Stimulated activated CD8-positive, alpha-beta memory T cell treated with anti-CD3 and anti-CD28 coated beads, Interleukin-12 subunit alpha, Interleukin-12 subunit beta, amount 100 ng/mL, for 24 hours (primary cell): ENCODE measurements around the gene CDC42BPG.

ENCODE experiments used
- DNase-seq: peaks from one replicate; pipeline ENCODE4 v3.0.0-alpha.2; 2020; ENCODE audit errors: extremely low read depth

Gene CDC42BPG

DNA sequence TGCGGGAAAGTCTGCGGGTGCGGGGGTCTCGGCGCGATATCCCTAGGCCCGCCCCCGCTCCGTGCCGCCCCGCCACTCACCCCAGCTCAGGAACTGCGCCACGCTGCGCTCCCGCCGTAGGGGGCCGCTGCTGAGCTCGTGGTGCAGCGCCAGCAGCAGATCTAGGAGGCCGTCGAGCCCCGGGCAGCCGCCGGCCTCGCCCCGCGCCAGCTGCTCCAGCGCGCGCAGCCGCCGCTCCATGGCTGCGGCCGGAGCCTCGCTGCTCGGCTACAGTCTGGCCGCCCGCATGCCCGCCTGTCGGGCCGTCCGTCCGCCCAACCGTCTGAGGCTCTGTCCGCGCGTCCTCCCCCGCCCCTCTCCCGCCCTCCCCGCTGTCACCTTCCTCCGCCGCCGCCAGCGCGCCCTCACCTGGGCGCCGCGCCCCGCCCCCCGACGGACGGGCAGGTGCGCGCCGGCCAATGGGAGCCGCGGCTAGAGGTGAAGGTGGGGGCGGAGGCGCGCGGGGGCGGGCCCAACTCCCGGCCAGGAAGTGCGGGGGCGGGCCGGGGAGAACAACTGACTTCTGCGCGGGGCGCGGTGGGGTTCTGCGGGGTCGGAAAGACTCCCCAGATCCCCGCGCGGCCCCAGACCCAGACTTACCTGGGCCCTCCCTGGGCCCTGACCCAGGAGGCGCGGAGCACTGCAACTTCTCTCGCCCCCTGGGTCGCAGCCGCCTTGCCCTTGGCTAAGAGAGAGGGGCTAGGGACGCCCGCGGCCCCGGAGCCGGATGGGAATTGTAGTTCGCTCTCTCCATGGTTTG, at the start of gene CDC42BPG:
CDC42BPG (minus strand) TSS at position 324 of the 799 bp plus-strand sequence; CDS start at position 240, 84 bp downstream.
- DNase-seq = no peak

DNA sequence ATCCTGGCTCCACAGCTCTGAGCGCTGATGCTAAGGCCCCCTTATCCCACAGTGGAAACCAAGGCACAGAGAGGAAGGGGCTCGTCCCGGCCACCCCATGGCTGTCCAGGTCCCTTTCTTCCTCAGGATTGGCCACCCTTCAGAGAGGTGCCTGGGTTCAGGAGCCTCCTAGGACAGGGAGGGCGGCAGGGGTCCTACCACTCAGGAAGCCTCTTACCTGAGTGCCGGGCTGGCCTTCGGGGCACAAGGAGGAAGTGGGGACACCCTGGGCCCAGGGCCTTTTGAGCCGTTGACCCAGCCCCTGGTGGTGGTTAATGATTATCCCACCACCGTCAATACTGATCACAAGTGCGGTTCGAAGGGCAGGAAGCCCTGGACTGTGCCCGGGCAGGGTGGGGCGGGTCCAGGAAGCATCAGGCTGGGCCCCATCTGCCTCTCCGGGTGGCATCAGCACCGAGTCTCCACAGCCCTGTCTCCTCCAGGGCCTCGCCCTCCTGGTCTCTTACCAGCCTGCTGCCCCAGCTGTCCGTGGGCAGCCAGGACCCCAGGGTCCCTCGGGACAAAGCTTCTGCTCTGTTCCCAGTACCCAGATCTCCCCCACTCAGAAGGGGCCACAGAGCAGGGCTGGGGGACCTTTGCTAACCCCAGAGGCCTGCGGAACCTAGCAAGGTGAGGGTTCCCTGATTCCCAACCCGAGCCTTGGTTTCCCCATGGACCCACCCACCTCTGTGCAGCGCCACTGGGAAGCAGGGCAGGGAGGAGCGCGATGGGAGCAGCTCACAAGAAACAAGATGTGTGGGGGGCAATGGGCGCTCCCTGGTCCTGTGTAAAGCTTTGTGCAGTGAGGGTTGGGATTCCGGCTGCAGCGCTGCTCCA, 49.0 kb upstream of the CDC42BPG start:
- DNase-seq = no peak

GRCh38 chr11:64892838-64893193, 48.4 kb upstream of the CDC42BPG start:
- DNase-seq = no peak

GRCh38 chr11:64892411-64892831, 48.0 kb upstream of the CDC42BPG start:
- no peak for DNase-seq

GRCh38 chr11:64891880-64892279, 47.4 kb upstream of the CDC42BPG start:
- no peak for DNase-seq

- DNase-seq = no peak
Observed at GRCh38 chr11:64891215-64891848, 46.9 kb upstream of the CDC42BPG start.

DNA sequence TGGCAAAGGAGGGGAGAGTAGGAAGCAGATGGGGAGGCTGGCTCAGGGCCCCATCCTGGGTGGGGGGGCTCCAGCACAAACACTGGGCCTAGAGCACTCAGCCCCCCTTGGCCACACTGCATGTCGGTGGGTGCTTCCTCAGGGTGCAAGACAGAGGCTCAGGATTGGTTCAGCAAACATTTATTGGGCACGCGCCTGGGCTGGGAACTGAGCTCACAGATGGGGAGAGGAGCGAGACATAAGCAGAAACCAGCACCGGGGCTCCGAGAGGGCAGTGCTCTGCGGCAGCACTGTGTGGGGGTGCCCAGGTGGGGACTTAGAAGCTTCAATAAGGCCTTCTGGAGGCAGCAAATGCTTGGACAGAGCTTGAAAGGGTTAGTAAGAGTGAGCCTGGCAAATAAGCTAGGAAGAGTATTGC, 46.1 kb upstream of the CDC42BPG start:
- DNase-seq = no peak

- no peak for DNase-seq
Observed at GRCh38 chr11:64888729-64889511, 44.5 kb upstream of the CDC42BPG start.

- no peak for DNase-seq
Observed at GRCh38 chr11:64888406-64888728, 43.9 kb upstream of the CDC42BPG start.

GRCh38 chr11:64887757-64888405, 43.4 kb upstream of the CDC42BPG start:
- DNase-seq = peak; percentile 57

DNA sequence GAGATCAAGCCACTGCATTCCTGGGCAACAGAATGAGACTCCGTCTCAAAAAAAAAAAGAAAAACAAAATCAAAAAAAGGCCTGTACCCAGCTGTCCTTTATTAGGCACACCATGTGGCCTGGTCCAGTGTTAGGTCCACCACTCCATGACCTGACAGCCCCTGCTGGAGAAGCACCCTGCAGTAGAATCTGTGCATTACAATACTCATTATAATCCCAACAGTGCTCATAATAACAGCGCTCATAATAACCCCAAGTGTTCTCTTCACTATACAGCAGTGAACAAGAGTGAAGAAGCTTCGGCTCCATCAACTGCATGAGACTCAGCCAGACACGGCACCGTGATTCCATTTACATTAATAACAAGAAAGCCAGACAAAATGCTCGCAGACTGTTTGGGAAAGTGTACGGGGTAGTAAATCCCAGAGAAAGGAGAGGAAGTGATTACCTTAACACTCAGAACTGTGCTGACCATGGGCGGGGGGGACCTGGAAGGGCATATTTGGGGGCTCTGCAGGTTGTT, 42.8 kb upstream of the CDC42BPG start:
- no peak for DNase-seq

DNA sequence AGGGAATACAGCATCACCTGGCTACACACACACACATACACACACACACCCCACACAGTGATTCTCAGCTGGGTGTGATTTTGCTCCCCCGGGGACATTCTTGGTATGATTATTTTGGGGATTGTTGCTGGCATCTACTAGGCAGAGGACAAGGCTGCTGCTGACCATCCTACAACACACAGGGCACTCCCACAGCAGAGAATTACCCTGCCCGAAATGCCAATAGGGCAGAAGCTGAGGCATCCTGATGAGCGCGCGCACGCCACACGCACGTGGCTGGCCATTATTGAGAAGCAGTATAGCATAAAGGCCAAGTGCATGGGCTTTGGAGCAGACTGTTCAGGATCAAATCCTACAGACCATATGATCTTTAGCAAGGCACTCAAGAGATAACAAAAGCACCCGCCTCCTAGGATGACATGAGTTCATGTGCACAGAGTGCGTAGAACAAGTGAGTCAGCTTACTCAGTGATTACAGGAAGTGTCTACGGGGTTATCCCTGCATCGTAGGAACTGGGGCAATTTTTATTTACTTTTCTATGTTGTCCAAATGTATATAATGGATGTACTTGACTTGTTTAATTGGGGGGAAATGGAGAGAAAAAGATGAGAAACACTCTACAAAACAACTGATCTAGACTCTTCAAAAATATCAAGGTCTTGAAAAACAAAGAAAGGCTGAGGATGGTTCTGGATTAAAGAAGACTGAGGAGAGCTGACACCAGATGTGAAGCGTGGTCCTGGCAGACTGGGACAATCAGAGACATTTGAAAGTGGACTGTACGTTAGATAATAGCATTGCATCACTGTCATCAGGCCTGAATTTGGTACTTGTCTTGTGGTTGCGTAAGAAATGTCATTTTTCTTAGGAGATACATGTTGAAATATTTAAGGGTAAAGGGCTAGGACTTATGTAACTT, 41.2 kb upstream of the CDC42BPG start:
- no peak for DNase-seq

DNA sequence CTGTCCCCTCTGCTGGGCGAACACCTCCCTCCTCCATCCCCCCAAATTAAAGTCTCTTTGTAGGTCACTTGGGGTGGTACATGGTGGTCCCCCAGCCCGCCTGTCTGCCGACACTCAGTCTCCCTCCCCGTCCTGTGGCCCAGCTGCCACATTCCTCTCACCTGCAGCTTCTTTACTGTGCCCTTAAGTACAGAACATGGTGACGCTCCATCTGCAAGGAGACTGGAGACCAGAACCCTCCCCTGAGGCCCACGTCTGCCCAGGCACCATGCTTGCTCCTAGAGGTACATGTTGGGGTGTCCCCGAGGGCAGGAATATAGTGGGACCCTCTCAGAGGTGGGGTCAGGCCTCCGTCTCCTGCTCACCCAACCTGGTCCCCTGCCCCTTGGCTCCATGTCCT, 39.6 kb upstream of the CDC42BPG start:
- DNase-seq = no peak

- no peak for DNase-seq
Observed at GRCh38 chr11:64883575-64883974, 39.1 kb upstream of the CDC42BPG start.

- no peak for DNase-seq
Observed at GRCh38 chr11:64882243-64882642, 37.8 kb upstream of the CDC42BPG start.

DNA sequence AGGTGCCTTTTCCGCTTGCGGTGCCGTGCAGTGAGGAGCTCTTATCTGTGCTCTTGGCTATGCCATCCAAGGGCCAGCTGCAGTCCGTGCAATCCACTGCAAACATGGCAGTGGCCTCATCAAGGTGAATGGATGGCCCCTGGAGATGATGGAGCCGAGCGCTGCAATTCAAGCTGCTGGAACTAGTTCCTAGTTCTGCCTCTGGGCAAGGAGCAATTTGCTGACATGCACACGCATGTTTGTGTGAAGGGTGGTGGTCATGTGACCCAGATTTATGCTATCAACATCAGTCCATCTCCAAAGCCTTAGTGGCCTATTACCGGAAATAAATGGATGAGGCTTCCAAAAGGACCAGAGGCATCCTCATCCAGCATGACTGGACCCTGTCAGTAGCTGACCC, 37.0 kb upstream of the CDC42BPG start:
- DNase-seq = no peak

GRCh38 chr11:64880240-64881001, 36.0 kb upstream of the CDC42BPG start:
- no peak for DNase-seq

DNA sequence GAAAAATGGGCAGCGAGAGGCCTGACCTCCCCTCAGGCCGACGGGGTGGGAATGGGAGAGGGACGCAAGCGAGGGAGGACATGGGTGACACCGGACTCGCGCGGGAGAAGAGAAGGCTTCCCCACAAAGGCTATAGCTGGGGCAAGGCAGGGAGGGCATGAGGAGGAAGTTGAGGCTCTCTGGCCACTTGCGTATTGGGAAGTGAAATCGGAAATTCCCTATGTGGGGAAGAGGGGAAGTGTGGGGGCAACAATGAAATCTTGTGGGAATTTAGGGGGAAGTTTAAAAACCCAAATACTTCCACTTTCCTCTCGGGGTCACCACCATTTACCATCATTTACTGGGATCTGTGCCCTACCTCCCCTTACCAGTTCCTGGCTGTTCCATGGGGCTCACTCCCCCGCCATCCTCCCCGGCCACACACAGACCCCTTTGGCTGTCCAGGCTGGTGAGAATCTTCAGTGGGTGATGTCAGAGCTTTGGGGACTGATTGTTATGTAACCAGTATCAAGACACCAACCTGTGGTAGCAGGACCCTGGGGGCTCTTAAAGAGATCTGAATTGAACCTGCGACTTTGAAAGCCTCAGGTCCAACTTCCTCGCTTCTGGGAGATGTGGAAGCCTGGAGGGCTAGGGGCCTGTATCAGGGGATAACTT, 34.9 kb upstream of the CDC42BPG start:
- no peak for DNase-seq
